GM21717 (cell line): ENCODE data around the gene TERC.

ENCODE experiments used
- ATAC-seq: cut with Tn5 transposase; IDR thresholded peaks from one replicate; pipeline ENCODE4 v1.9.1; 2021; ENCODE audit warnings: mild to moderate bottlenecking, moderate library complexity; ENCODE audit not compliant: unreplicated experiment

TERC gene

DNA sequence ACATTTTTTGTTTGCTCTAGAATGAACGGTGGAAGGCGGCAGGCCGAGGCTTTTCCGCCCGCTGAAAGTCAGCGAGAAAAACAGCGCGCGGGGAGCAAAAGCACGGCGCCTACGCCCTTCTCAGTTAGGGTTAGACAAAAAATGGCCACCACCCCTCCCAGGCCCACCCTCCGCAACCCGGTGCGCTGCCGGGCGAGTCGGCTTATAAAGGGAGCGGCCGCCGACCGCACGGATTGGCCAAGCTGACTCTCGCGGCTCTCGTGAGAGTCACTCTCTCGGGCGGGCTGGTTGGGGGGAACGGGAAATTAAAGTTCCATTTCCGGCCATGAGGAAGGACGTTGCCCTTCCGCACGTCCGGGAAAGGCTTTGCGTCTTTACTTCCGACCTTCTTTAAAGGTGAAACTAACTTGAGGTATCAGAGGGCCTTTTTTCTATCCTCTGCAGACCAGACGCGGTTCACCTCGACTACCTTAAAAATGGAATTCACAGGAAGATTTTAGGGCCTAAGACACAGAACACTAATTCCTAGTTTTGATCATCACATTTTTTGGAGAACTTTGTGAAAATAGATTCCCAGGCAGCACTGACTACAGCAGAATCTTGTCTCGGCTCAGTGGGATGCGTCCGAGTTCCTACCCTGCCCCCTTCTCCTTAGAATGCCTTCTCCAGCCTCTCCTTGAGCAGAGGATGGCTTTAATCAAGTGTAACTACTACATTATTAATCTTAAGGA is at the start of gene TERC:
Gene TERC, minus strand, starts transcription at position 179 of the 731 bp plus-strand sequence.
- ATAC-seq: peak; percentile 74

DNA sequence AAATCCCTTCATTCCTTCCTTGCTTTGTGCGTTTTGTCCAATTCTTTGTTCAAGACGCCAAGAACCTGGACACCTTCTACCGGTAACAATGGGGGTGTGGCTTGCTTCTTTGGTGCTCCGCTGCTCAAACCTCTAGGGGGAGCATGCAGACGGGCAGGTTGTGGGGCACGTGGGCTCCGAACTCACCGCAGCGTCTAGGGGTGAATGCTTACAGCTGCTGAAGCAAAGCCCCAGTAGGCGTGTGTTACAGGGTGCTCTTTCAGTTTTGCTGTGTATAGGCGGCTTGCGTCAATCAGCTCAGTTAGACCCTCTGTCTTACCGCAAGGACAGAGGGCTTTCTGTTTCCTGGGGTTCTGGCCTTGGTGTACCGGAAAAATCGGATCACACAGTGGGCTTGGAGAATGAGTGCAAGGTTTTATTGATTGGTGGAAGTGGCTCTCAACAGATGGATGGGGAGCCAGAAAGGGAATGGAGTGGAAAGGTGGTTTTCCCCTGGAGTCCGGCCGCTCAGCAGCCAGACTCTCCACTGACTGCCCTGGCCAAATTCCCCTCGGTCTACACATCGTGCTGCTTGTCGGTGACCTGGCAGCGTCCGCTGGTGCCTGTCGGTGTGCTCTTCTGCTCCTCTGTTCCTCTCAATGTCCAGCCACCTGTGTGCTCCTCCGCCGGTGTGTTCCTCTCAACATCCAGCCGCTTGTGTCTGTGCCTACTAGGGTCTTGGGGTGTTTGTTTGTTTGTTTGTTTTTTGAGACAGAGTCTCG is 49.1 kb upstream of the TERC start:
- ATAC-seq: peak; percentile 88

DNA sequence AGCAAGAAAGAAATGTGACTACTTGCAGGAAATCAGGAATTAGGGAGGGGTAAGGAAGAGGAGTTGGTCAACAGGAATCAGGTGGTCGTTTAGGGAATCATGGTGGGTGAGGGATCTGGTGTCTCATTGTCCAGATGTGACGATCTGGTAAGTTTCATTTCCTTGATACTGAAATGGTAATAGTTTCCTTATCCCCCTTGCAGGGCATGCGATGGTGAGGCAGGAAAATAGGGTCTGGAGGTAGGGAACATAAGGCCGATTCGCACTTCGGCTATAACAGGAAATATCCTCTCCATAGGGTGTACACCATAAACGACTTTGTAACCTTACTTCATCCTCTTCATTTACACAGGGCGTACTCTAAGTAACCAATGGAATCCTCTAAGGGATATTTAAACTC is 48.4 kb upstream of the TERC start:
- ATAC-seq: no peak

DNA sequence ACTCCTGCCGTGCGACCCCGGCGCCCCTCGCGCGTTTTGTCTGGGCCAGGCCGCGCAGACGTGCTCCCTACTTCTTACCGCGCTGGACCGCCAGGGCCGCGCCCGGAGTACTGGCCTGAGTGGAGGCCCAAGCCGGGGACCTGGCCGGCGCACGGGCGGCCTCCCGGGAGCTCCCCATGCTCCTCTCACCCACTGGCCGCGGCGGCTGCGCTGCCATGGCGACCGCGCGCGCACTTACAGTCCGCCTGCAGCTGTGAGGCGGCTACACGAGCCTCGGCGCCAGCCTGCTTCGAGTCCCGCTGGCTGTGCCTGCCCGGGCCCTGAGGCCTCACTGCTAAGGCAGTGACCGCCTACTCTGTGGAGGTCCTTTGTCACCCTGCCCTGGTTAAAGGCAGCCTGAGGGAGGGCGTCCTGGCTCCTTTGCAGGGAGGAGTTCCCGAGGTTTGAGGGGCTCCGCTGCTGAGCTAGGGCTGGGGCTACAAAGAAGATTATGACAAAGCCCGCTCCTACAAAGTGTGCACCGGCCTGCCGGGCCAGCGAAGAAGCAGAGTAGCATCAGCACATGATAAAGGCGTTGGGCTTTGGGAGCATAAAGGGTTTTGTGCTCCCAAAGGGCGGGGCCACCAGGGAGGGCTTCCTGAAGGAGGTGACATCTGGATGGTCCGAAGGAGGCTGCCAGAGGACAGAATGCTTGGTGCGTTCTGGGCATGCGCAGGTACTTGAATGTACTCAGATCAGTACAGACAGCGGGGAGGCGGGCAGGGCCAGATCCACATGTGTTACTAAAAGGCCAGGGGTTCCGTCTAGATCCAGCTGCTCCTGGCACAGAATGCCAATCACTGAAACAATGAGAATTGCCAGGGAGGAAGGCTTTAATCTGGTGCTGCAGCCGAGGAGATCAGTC is 47.7 kb upstream of the TERC start, which contains the start of the genes LRRC34 and LRRIQ4:
Gene LRRC34, minus strand, starts transcription at position 573 of the 904 bp plus-strand sequence. Its CDS starts 356 bp downstream, at position 217.
Gene LRRIQ4, plus strand, starts transcription at position 539 of the 904 bp plus-strand sequence. CDS start 9,052 bp downstream, outside the sequence.
- ATAC-seq: peak; percentile 73

GRCh38 chr3:169811631-169812331 is 46.9 kb upstream of the TERC start:
- no peak for ATAC-seq

GRCh38 chr3:169809230-169809795 is 44.5 kb upstream of the TERC start:
- no peak for ATAC-seq

- ATAC-seq: no peak
Measured at GRCh38 chr3:169804681-169805080, 39.8 kb upstream of the TERC start.

- ATAC-seq: no peak
Measured at GRCh38 chr3:169792359-169792758, 27.5 kb upstream of the TERC start.

- ATAC-seq: no peak
Measured at GRCh38 chr3:169790687-169791429, 26.0 kb upstream of the TERC start.

GRCh38 chr3:169790219-169790618 is 25.4 kb upstream of the TERC start:
- no peak for ATAC-seq

GRCh38 chr3:169787791-169788190 is 22.9 kb upstream of the TERC start:
- ATAC-seq: no peak

GRCh38 chr3:169787120-169787519 is 22.3 kb upstream of the TERC start:
- ATAC-seq: no peak

GRCh38 chr3:169781209-169781855 is 16.5 kb upstream of the TERC start:
- no peak for ATAC-seq

- ATAC-seq: no peak
Measured at GRCh38 chr3:169780742-169781141, 15.9 kb upstream of the TERC start.

GRCh38 chr3:169777822-169778221 is 13.0 kb upstream of the TERC start:
- no peak for ATAC-seq

DNA sequence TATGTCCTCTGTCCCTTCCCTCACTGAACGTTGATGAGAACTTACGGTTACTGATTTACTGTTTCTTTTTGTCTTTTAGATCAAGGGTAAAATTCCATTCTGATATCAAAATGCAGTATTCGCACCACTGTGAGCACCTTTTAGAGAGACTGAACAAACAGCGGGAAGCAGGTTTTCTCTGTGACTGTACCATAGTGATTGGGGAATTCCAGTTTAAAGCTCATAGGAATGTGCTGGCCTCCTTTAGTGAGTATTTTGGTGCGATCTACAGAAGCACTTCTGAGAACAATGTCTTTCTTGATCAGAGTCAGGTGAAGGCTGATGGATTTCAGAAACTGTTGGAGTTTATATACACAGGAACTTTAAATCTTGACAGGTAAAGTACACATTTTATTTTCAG is 9.3 kb upstream of the TERC start:
- no peak for ATAC-seq

DNA sequence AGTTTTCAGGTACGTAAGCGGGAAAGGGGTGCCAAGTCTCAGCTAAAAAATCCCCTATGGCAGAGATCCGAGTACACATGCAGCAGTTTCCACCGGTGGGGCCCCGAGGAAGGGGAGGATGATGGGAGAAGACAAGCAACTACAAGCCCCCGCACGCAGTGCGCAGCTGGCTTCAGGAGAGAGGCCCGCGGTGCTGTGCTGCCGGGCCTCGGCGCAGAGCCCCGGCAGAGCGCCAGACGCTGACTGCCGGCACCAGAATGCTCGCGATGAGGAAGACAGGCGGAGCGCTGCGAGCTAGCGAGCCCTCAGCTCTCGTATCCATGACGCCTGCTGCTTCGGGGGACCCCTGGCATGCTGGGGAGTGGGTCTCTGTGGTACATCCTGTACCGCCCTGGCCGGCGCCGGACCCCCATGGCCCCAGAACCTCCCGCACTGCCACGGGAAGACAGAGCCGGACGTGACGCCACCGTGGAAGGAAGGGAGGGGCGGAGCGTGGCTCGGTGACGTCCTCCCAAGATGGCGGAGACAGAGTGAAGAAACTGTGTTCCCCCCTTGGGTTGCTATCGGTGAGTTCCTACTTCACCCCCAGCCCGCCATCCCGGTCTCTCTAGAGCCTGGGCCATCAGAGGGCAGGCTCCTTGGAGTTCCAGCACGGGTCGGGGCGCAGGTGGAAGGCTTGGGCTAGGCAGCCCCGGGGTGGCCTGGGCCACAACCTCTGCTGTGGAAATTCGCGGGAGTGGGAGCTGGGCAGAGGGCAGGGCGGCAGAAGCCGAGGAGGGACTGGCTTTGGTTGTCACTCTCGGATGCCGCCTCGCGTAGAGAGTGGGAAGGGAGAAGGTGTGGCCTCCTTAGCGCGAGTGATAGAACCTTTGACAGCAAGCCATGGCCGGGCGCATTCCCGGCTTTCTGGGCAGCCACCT is 8.3 kb upstream of the TERC start, which contains the start of gene MYNN:
Gene MYNN, plus strand, starts transcription at position 500 of the 920 bp plus-strand sequence. CDS start 900 bp downstream, outside the sequence.
- ATAC-seq: peak; percentile 87
